Umbilical cord (tissue), 2 donors: Measurements from ENCODE around the gene ZNF778. TPM values are rescaled to one million over a fixed set of nuclear protein-coding genes. Genes with fewer than 3 reads are reported as not detected.
"Not testable (repeated sequence)": the region's sequence is repeated elsewhere in the genome, so short reads cannot be mapped to it uniquely, and the experiment has no call there.

Source experiments
- DNase-seq: peaks from one replicate; pipeline ENCODE4 v3.0.0-alpha.2; 2015; ENCODE audit warnings: low spot score
- total RNA-seq: library from RNA; depleted of rRNA; stranded (reverse); fragments of >200 nt; gene quantifications from one replicate; pipeline ENCODE4 v1.2.3, GENCODE V29; 2014; ENCODE audit warnings: low replicate concordance; ENCODE audit not compliant: insufficient read depth

ZNF778 gene
- total RNA-seq, 1 donor from 2014 or later = 43.8 TPM

- DNase-seq = no peak
Measured at GRCh38 chr16:89256651-89257254, 39.2 kb downstream of the ZNF778 start.

GRCh38 chr16:89257281-89257731, 39.8 kb downstream of the ZNF778 start:
- no peak for DNase-seq

GRCh38 chr16:89257757-89258465, 40.4 kb downstream of the ZNF778 start:
- DNase-seq = no peak

- not testable (repeated sequence) for DNase-seq
Measured at GRCh38 chr16:89259901-89260300, 42.4 kb downstream of the ZNF778 start.

GRCh38 chr16:89261691-89262563, 44.4 kb downstream of the ZNF778 start:
- DNase-seq = no peak

GRCh38 chr16:89264800-89265550, 47.5 kb downstream of the ZNF778 start:
- DNase-seq = no peak

GRCh38 chr16:89265647-89266046, 48.1 kb downstream of the ZNF778 start:
- no peak for DNase-seq

GRCh38 chr16:89266521-89267134, 49.1 kb downstream of the ZNF778 start:
- DNase-seq = no peak

- DNase-seq = not testable (repeated sequence)
Measured at GRCh38 chr16:89267746-89268145, 50.2 kb downstream of the ZNF778 start.

- no peak for DNase-seq
Measured at GRCh38 chr16:89268585-89268984, 51.1 kb downstream of the ZNF778 start.

GRCh38 chr16:89268987-89269735, 51.7 kb downstream of the ZNF778 start:
- DNase-seq = no peak

- no peak for DNase-seq
Measured at GRCh38 chr16:89269805-89270665, 52.5 kb downstream of the ZNF778 start.

GRCh38 chr16:89270666-89271345, 53.3 kb downstream of the ZNF778 start:
- DNase-seq = no peak

- DNase-seq = no peak
Measured at GRCh38 chr16:89272631-89273030, 55.1 kb downstream of the ZNF778 start.

GRCh38 chr16:89273741-89274472, 56.4 kb downstream of the ZNF778 start:
- DNase-seq = no peak

GRCh38 chr16:89274561-89275283, 57.2 kb downstream of the ZNF778 start:
- no peak for DNase-seq

GRCh38 chr16:89275284-89275584, 57.7 kb downstream of the ZNF778 start:
- no peak for DNase-seq
